Daoy (cell line): ENCODE measurements around the gene PLD1. TPM values are rescaled to one million over a fixed set of nuclear protein-coding genes. Genes with fewer than 3 reads are reported as not detected.
A peak's percentile ranks its signal among the peaks of the same experiment; 100 is the strongest.

Source experiments
- DNase-seq: peaks from one replicate; pipeline ENCODE4 v3.0.0-alpha.2; 2015; ENCODE audit warnings: low read depth
- total RNA-seq: library from RNA; depleted of rRNA; stranded (reverse); fragments of >200 nt; shearing (Covaris generic); gene quantifications from 2 replicates; pipeline ENCODE4 v1.2.3, GENCODE V29; 2014

PLD1 gene
- total RNA-seq, 1 experiment from 2014 or later: 5.7 TPM

DNA sequence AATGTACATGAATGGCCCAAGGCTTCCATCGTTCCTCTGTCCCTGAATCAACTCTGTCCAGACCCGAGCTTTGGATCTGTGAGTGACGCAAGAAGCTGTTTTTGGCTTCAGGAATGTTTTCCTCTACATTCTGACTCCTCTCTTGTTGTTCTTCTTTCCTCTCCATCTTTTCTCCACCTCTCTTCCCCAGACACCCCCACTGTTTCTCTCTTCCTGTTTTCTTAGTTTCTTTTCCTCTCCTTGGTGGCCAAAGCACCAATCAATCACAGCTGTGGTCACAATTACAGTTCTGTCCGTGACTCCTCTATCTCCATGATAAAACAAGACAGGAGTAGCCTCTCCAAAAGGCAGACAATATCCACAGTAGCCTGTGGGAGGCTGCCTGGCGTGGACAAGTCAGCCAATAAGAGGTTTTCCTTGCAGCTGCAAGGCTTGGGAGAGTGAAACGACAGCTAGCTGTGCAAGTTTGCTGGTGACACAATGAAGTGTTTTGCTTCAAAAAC, 28.0 kb upstream of the PLD1 start:
- peak; percentile 40 for DNase-seq

- DNase-seq: no peak
These were observed 27.4 kb upstream of the PLD1 start for GRCh38 chr3:171837698-171838097.

DNA sequence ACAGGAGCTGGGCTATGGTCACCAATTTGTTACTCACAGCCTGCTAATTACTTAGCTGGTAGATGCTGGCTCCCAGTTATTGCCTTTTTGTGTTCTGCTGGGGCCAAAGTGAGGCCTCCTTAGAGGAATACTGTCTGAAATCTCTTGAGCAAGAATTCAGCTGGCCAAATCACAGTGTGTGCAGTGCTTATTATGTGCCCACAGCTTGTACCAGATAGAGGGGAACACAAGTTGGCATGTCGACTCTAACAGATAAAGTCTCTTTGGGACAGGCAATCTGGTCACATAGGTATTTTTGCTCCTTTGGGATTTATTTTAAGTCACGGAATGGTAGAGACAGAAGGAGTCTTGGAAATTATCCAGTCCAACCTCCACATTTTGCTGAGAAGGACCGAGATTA, 26.6 kb upstream of the PLD1 start:
- no peak for DNase-seq

DNA sequence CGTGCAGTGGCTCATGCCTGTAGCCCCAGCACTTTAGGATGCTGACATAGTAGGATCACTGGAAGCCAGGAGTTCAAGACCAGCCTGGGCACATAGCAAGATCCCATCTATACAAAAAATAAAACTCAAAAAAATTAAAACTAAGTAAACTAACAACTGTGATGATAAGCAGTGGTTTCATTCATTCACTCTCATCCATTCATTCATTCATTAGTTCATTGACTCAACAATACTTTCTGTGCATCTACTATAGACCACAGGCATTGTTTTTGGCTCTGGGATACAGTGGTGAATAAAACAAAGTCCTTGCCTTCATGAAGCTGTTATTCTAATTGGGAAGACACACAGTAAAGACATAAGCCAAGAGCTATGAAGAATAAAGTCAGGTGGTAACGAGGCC, 25.3 kb upstream of the PLD1 start:
- DNase-seq: no peak

DNA sequence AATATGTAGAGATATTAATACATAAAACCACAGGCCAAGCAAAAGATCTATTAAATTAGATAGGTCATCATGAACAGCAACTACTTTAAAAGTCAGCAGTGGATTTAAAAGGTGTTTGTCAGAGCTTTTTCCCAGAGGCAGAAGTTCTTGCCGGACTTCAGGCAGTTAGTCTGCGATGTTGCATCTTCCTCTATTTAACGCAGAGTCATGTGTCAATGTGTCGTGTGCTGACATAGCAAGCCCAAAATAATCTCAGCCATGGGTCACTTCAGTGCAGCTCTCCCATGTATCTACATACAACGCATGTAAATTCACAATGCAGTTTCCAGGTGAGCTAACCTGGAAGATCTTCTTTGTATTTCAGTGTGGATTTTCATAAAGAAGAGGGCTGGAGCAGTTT, 24.8 kb upstream of the PLD1 start:
- DNase-seq: no peak

DNA sequence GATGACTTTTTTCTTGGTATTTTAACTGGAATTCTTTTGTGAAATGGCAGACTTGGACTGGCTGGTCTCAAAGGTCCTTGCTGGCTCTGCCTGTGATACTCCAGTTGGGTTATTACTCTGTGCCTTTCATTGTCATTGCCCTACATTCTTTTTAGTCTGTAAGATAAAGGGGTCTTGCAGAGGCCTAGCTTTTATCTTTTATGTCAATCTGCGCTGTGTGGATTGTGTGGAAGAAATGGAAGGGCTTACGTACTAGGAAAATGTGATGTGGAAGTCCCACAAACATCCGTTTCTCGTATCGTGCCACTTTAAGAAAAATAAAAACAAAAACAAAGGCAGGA, 24.1 kb upstream of the PLD1 start:
- no peak for DNase-seq

DNA sequence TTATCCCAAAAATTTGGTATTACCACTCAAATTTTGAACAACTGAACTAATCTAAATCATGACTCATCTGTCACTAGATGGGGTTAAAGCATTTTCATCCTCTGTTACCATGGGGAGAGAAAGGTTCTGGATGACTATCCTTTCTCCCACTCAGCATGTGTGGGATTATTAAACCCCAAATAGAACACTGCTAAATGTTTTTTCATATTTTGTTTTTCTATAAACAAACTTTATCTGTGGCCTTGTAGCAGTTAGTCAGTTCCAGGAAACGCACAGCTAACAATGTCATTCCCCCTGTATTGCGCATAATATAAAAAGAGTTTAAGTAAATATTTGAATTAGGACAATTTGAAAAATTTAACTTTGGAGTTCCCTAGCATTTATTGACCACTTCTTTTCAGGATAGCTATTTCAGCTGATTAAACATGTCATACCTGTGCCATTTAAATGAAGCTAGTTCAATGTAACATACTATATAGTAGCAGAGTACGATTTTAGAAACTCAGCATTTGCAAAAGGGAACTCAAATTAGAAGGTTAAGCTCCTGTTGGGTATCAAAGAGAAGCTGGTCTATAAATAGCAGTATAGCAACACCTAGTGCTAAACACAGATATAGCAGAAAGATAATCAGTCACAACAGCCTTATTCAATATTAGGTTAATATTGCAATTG, 23.6 kb upstream of the PLD1 start:
- peak; percentile 21 for DNase-seq

GRCh38 chr3:171832989-171833388, 22.7 kb upstream of the PLD1 start:
- no peak for DNase-seq

GRCh38 chr3:171831936-171832335, 21.7 kb upstream of the PLD1 start:
- no peak for DNase-seq

GRCh38 chr3:171830518-171830875, 20.2 kb upstream of the PLD1 start:
- no peak for DNase-seq

GRCh38 chr3:171829841-171830517, 19.7 kb upstream of the PLD1 start:
- DNase-seq: peak; percentile 86

GRCh38 chr3:171828902-171829770, 18.9 kb upstream of the PLD1 start:
- no peak for DNase-seq

DNA sequence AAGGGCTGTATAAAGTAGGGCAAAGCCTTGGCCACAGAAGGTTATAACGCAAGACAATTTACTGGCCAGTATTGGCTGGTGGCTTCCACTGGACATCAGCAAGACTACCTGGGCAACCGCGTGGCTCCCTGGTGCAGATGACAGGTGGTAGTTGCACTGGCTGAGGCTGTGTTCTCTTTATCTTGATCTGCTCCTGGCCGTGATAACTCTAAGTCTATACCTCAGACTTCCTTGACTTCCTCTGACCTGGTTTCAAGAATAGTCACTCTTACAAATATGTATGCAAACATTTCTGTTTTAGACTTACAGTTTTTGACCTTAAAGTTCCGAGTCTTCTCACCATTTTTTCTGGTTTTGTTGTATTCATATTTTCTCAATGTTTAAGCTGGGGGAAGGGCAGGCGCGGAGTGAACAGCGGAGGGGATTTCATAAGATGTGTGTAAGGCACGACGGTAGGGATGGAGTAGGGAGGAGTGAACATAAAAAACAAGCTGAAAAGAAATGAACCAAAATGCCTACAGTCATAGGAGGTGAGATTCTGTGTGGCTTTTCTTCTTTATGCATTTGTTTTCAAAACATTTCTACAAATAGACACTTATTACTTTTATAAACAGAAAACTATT, 17.7 kb upstream of the PLD1 start:
- no peak for DNase-seq

DNA sequence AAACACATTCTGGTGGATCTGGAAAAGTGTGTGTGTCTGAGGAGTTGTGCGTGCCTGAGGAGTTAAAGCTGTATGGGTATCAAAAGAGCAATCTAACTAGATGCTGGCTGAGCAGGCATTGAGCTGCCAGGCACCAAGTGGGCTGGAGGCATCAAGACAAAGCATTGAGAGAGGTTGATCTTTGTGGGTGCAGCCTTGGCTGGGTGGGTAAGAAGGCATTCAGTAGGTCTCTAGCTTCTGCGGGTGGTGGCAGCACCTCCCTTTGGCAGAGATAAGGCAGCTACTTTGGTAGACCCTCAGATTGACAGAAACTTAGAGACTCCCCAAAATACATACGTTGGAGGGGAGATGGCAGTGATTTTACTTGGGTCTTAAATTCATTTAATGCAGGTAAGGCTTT, 17.1 kb upstream of the PLD1 start:
- DNase-seq: no peak

DNA sequence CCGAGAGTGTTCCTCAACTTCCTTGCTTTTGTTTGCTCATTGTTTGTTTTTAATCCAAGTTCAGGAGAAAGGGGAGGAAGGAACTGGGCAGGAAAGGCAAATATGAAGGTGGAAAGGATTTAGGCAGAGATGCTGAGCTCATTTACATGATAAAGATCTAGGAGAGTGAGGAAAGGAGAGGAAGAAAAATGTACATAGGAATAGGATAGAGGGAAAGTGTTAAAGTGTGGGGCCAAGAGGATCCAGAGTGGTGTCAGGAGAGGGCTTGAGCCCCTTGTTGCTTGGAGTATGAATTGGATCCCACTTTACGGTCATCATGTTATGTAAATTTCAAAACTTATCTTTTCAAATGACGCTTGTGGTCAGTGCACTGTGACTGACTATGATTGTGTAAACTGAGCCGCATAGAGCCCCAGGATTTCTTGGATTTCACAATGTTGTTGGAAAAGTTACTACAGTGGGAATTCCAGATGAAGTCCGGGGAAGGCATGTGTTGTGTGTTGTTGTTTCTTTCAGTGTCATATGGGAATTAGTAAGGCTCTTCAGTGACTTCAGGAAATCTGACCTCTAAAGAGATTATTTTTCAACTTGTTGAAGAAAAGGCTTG, 15.0 kb upstream of the PLD1 start:
- DNase-seq: peak; percentile 63

- peak; percentile 77 for DNase-seq
These were observed 14.5 kb upstream of the PLD1 start for GRCh38 chr3:171824824-171825221.

DNA sequence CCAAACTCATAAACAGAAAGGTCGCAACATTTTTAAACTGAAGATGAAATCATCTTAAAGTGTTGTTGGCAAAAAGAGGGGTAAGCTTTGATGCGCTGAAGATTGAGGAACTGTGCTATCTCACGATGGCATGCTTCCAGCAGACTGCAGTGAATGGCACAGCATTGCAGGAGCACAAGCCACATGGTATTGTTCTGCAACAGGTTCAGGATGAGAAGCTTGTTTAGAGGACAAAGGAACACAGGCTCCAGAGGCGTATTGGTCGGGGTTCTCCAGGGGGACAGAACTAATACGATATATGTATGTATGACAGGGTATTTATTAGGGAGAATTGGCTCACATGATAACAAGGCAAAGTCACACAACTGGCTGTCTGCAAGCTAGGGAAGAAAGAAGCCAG, 13.8 kb upstream of the PLD1 start:
- no peak for DNase-seq

DNA sequence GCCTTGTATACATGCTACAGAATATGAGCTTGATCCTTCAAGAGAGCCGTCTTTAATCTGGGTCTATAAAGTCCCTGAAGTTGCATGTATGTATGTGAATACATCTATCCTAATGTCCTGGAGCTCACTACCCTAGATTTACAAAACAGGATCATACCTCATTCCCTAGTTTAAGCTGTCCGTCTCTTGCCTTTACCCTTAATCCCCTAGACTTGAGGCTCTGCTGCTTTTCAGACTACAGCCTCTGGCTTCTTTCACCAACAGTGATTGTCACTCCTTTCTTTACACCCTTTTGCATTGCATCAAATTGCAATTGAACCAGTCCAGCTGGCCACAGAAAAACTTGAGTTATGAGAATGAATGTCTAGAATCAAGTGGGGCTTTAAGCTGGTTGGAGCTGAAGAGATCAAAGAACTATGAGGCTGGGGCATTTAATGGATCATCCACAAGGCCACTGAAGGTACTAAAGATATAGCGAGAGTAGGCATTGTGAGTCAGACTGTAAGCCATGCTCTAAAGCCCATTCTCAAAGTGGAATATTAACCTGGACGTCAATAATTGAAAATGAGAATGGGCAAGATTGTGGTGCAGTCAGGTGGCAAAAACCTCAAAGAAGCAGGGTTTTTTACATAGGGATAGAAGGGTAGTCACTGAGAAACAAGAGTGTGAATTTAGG, 12.3 kb upstream of the PLD1 start:
- no peak for DNase-seq

GRCh38 chr3:171821778-171822358, 11.6 kb upstream of the PLD1 start:
- DNase-seq: no peak

GRCh38 chr3:171821044-171821443, 10.8 kb upstream of the PLD1 start:
- no peak for DNase-seq
